SK-N-SH treated with all-trans-retinoic acid at 6 μM for 48 hours (cell line): ENCODE measurements around the gene EEIG1.

Source experiments
- ZNF70 ChIP-seq: fragments of 450-650 bp; formaldehyde crosslinking; IDR thresholded peaks from 2 replicates; pipeline ENCODE4 v1.5.0; 2020; ENCODE audit warnings: mild to moderate bottlenecking, moderate library complexity
- ZNF8 ChIP-seq: fragments of 450-650 bp; formaldehyde crosslinking; IDR thresholded peaks from 2 replicates; pipeline ENCODE4 v1.5.0; 2020; ENCODE audit warnings: mild to moderate bottlenecking, moderate library complexity
- TF ChIP-seq, protein P1 (sequence below): fragments of 250-450 bp; sonication (Bioruptor Pico); IDR thresholded peaks from 2 replicates; pipeline ENCODE4 v1.8.0; 2020; ENCODE audit warnings: mild to moderate bottlenecking, moderate library complexity, borderline replicate concordance
- TF ChIP-seq, protein P2 (sequence below): fragments of 250-450 bp; sonication (Bioruptor Pico); IDR thresholded peaks from 2 replicates; pipeline ENCODE4 v1.5.0; 2020; ENCODE audit warnings: mild to moderate bottlenecking, moderate library complexity

- TF ChIP-seq ZNF70 (no peak), ZNF8 (no peak)
- TF ChIP-seq, protein P1, sequence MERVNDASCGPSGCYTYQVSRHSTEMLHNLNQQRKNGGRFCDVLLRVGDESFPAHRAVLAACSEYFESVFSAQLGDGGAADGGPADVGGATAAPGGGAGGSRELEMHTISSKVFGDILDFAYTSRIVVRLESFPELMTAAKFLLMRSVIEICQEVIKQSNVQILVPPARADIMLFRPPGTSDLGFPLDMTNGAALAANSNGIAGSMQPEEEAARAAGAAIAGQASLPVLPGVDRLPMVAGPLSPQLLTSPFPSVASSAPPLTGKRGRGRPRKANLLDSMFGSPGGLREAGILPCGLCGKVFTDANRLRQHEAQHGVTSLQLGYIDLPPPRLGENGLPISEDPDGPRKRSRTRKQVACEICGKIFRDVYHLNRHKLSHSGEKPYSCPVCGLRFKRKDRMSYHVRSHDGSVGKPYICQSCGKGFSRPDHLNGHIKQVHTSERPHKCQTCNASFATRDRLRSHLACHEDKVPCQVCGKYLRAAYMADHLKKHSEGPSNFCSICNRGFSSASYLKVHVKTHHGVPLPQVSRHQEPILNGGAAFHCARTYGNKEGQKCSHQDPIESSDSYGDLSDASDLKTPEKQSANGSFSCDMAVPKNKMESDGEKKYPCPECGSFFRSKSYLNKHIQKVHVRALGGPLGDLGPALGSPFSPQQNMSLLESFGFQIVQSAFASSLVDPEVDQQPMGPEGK (CRISPR knock-in tag) = no peak
- TF ChIP-seq, protein P2, sequence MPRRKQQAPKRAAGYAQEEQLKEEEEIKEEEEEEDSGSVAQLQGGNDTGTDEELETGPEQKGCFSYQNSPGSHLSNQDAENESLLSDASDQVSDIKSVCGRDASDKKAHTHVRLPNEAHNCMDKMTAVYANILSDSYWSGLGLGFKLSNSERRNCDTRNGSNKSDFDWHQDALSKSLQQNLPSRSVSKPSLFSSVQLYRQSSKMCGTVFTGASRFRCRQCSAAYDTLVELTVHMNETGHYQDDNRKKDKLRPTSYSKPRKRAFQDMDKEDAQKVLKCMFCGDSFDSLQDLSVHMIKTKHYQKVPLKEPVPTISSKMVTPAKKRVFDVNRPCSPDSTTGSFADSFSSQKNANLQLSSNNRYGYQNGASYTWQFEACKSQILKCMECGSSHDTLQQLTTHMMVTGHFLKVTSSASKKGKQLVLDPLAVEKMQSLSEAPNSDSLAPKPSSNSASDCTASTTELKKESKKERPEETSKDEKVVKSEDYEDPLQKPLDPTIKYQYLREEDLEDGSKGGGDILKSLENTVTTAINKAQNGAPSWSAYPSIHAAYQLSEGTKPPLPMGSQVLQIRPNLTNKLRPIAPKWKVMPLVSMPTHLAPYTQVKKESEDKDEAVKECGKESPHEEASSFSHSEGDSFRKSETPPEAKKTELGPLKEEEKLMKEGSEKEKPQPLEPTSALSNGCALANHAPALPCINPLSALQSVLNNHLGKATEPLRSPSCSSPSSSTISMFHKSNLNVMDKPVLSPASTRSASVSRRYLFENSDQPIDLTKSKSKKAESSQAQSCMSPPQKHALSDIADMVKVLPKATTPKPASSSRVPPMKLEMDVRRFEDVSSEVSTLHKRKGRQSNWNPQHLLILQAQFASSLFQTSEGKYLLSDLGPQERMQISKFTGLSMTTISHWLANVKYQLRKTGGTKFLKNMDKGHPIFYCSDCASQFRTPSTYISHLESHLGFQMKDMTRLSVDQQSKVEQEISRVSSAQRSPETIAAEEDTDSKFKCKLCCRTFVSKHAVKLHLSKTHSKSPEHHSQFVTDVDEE = no peak
Observed at GRCh38 chr9:127989094-127989493, 8.3 kb upstream of the EEIG1 start.
